Activated T-helper 17 cell treated with anti-CD3 and anti-CD28 coated beads, Interleukin-2, amount 50 U/mL, for 72 hours (primary cell): ENCODE measurements around the gene OR3A3. TPM values are rescaled to one million over a fixed set of nuclear protein-coding genes. Genes with fewer than 3 reads are reported as not detected.
"Not testable (repeated sequence)": the region's sequence is repeated elsewhere in the genome, so short reads cannot be mapped to it uniquely, and the experiment has no call there.

Source experiments
- ATAC-seq: fragments of 150-1000 bp; cut with Tn5 transposase; replicated peaks from 2 replicates; pipeline ENCODE4 v1.10.0; 2021; ENCODE audit warnings: mild to moderate bottlenecking, moderate library complexity
- H3K27ac Mint-ChIP-seq: one replicate; pipeline ENCODE4 v1.8.0; 2022; ENCODE audit warnings: mixed read lengths
- H3K27me3 Mint-ChIP-seq: one replicate; pipeline ENCODE4 v1.8.0; 2022; ENCODE audit warnings: mixed read lengths
- H3K36me3 Mint-ChIP-seq: one replicate; pipeline ENCODE4 v1.8.0; 2022; ENCODE audit warnings: low read depth, mild to moderate bottlenecking, mixed read lengths
- H3K4me1 Mint-ChIP-seq: one replicate; pipeline ENCODE4 v1.8.0; 2022; ENCODE audit warnings: mixed read lengths
- H3K4me3 Mint-ChIP-seq: one replicate; pipeline ENCODE4 v1.8.0; 2022; ENCODE audit warnings: mild to moderate bottlenecking, mixed read lengths
- H3K9me3 Mint-ChIP-seq: one replicate; pipeline ENCODE4 v1.8.0; 2022; ENCODE audit warnings: mixed read lengths
- total RNA-seq, 2 donors: library from RNA; stranded (reverse); gene quantifications; one replicate each; pipeline ENCODE4 v1.2.3, GENCODE V29; 2022

The OR3A3 gene
- total RNA-seq, 2 donors from 2014 or later = not detected

GRCh38 chr17:3433741-3434140, 22.6 kb downstream of the OR3A3 start, which contains the start of gene OR1E2:
Gene OR1E2 (minus strand): TSS chr17:3433841. CDS start chr17:3433841, 0 bp downstream.
- no peak within 1 kb of the TSS for H3K4me3 Mint-ChIP-seq
- no peak for ATAC-seq
- H3K27me3 Mint-ChIP-seq = peaks cover 20% of the 10 kb centered on the region
- H3K4me1 Mint-ChIP-seq = no peaks in the 10 kb centered on the region
- H3K36me3 Mint-ChIP-seq = no peaks in the 10 kb centered on the region
- no peak within 1 kb of the TSS for H3K27ac Mint-ChIP-seq
- H3K9me3 Mint-ChIP-seq = no peaks in the 10 kb centered on the region

- Mint-ChIP-seq H3K27ac (no peak overlapping the region), H3K9me3 (no peaks in the 10 kb centered on the region), H3K4me1 (no peaks in the 10 kb centered on the region), H3K27me3 (peaks cover 18% of the 10 kb centered on the region), H3K4me3 (no peak overlapping the region), H3K36me3 (no peaks in the 10 kb centered on the region)
- ATAC-seq = no peak
Observed at GRCh38 chr17:3438368-3438767, 27.2 kb downstream of the OR3A3 start.

DNA sequence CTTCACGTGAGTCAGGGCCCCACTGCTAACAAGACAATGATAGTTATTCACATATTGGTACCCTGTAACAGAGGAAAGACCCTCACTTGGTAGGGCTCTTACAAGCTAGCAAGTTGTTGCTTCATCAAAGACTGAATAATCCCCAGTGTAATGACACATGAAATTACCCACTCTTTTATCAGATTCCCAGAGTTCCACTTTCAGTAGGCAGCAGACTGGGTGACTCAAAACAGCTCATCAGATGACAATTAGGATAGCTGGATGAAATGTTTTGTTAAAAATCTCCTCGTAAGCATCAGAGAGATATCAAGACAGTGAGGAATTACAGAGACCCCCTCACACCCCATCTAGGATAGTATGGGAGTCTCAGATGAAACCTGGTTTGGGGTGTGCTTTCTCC, 29.3 kb downstream of the OR3A3 start:
- no peaks in the 10 kb centered on the region for H3K36me3 Mint-ChIP-seq
- no peaks in the 10 kb centered on the region for H3K4me1 Mint-ChIP-seq
- H3K27ac Mint-ChIP-seq = no peak overlapping the region
- ATAC-seq = no peak
- no peak overlapping the region for H3K4me3 Mint-ChIP-seq
- peaks cover 23% of the 10 kb centered on the region for H3K27me3 Mint-ChIP-seq
- H3K9me3 Mint-ChIP-seq = no peaks in the 10 kb centered on the region

DNA sequence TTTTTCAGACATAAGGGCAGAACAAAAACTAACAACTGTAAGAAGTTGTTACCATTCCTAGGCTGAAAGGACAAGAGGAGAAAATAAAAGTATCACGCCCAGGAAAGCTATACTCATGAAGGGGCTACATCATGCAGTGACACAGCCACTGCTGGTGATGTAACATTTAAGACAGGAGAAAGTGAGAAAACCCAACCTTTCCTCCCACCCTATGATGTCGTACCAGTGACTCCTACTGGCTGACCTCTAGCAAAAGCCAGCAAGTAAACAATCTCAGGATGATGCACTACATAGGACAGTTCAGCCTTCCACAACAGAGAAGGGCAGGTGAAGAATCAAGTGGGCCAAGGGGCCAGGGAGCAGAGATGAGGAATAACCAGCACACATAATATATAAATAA, 36.5 kb downstream of the OR3A3 start:
- peak; percentile 47 for ATAC-seq
- Mint-ChIP-seq H3K27ac (no peak overlapping the region), H3K4me3 (no peak overlapping the region), H3K4me1 (no peaks in the 10 kb centered on the region), H3K27me3 (peaks cover 30% of the 10 kb centered on the region), H3K36me3 (no peaks in the 10 kb centered on the region), H3K9me3 (no peaks in the 10 kb centered on the region)

- Mint-ChIP-seq H3K27me3 (peaks cover 31% of the 10 kb centered on the region), H3K4me3 (no peak overlapping the region), H3K27ac (no peak overlapping the region), H3K4me1 (no peaks in the 10 kb centered on the region), H3K36me3 (no peaks in the 10 kb centered on the region), H3K9me3 (no peaks in the 10 kb centered on the region)
- no peak for ATAC-seq
Observed at GRCh38 chr17:3448059-3448665, 37.0 kb downstream of the OR3A3 start.

- H3K27me3 Mint-ChIP-seq = peaks cover 14% of the 10 kb centered on the region
- not testable (repeated sequence) for H3K4me3 Mint-ChIP-seq, H3K4me1 Mint-ChIP-seq, H3K9me3 Mint-ChIP-seq, ATAC-seq, H3K27ac Mint-ChIP-seq, H3K36me3 Mint-ChIP-seq
Observed at GRCh38 chr17:3466355-3466754, 55.2 kb downstream of the OR3A3 start.

DNA sequence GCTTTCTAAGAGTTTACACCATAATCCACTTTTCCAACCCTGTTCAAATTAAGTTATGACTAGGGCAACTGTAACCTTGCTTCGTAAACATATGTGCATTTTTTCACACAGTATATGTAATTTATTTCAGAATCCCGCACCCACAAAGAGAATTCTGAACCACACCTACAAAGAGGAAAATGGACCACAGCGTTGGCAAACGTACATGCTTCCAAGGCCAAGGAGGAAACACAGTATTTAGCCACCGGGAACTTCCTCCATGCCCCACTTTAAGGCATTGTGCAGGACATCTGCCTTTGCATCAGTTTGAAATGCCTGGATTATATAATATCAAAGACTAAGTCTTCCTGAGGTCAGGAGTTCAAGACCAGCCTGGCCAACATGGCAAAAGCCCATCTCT, 58.4 kb downstream of the OR3A3 start:
- Mint-ChIP-seq H3K9me3 (no peaks in the 10 kb centered on the region), H3K36me3 (no peaks in the 10 kb centered on the region), H3K4me3 (no peak overlapping the region), H3K27ac (no peak overlapping the region), H3K4me1 (no peaks in the 10 kb centered on the region), H3K27me3 (peaks cover 14% of the 10 kb centered on the region)
- no peak for ATAC-seq

- no peaks in the 10 kb centered on the region for H3K36me3 Mint-ChIP-seq
- no peaks in the 10 kb centered on the region for H3K9me3 Mint-ChIP-seq
- H3K27me3 Mint-ChIP-seq = peaks cover 12% of the 10 kb centered on the region
- ATAC-seq = no peak
- H3K4me1 Mint-ChIP-seq = peaks cover 3% of the 10 kb centered on the region
- H3K4me3 Mint-ChIP-seq = no peak within 1 kb of the TSS
- no peak within 1 kb of the TSS for H3K27ac Mint-ChIP-seq
Observed at GRCh38 chr17:3471599-3471998, 60.4 kb downstream of the OR3A3 start, which contains the start of gene SPATA22. Gene SPATA22 (minus strand): TSS chr17:3471819. CDS start chr17:3469325, 2,494 bp downstream.

DNA sequence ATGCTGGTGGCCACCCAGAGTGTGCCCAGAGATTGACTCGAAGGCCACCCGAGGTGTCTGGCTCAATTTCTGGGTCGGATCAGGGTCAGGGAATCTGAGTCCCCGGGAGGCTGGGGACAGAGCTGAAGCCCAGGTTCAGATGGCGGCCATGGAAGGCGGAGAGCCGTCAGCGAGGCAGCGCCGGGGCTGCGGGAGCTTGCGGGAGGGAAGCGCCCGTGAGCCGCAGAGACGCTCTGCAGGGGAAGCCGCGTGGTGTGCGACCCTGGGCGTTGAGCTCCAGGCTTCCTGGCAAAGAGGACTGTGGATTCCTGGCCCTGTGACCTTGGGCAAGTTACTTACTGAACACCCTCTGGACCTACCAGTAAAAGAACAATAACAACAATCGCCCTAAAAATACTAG, 61.0 kb downstream of the OR3A3 start:
- no peaks in the 10 kb centered on the region for H3K36me3 Mint-ChIP-seq
- no peak overlapping the region for H3K27ac Mint-ChIP-seq
- ATAC-seq = no peak
- peaks cover 3% of the 10 kb centered on the region for H3K4me1 Mint-ChIP-seq
- no peak overlapping the region for H3K4me3 Mint-ChIP-seq
- H3K9me3 Mint-ChIP-seq = no peaks in the 10 kb centered on the region
- H3K27me3 Mint-ChIP-seq = peaks cover 10% of the 10 kb centered on the region

Other genes starting within 250 kb of the OR3A3 start
- gene OR1A2, start 213.9 kb upstream of the OR3A3 start, total RNA-seq = not detected
- gene OR1A1, start 203.7 kb upstream of the OR3A3 start, total RNA-seq = not detected
- under 1 TPM in 1 of 2 donors, not detected in 1; 0.35 TPM for gene OR3A1, start 113.0 kb upstream of the OR3A3 start, total RNA-seq
- 1 to 10 TPM; 1.2 to 2.3 TPM for gene OR3A2, start 25.1 kb upstream of the OR3A3 start, total RNA-seq
- not detected for gene OR1E1, start 13.0 kb upstream of the OR3A3 start, total RNA-seq
- gene OR1E2, start 22.5 kb downstream of the OR3A3 start, total RNA-seq = not detected
- not detected for gene SPATA22, start 60.4 kb downstream of the OR3A3 start, total RNA-seq
- under 1 TPM in 1 of 2 donors, not detected in 1; 0.05 TPM for gene ASPA, start 64.6 kb downstream of the OR3A3 start, total RNA-seq
- gene TRPV3, start 146.4 kb downstream of the OR3A3 start, total RNA-seq = 1 to 10 TPM in 1 of 2 donors, under 1 TPM in 1; 0.86 to 3.5 TPM
- 1 to 10 TPM; 3.7 to 3.9 TPM for gene TRPV1, start 198.0 kb downstream of the OR3A3 start, total RNA-seq
- gene SHPK, start 224.9 kb downstream of the OR3A3 start, total RNA-seq = 10 to 100 TPM in 1 of 2 donors, 1 to 10 TPM in 1; 10.0 to 12.3 TPM
- 10 to 100 TPM; 11.2 to 11.8 TPM for gene CTNS, start 225.4 kb downstream of the OR3A3 start, total RNA-seq